NT2/D1 (cell line): ENCODE data around the gene MCRIP2.

Experiments used
- YY1 ChIP-seq: IDR thresholded peaks from 2 replicates; pipeline ENCODE4 v1.6.1; 2011; ENCODE audit not compliant: insufficient read length, insufficient read depth
- ZNF274 ChIP-seq: IDR thresholded peaks from 2 replicates; pipeline ENCODE4 v1.6.1; 2011; ENCODE audit warnings: mild to moderate bottlenecking, low read depth, low read length

DNA sequence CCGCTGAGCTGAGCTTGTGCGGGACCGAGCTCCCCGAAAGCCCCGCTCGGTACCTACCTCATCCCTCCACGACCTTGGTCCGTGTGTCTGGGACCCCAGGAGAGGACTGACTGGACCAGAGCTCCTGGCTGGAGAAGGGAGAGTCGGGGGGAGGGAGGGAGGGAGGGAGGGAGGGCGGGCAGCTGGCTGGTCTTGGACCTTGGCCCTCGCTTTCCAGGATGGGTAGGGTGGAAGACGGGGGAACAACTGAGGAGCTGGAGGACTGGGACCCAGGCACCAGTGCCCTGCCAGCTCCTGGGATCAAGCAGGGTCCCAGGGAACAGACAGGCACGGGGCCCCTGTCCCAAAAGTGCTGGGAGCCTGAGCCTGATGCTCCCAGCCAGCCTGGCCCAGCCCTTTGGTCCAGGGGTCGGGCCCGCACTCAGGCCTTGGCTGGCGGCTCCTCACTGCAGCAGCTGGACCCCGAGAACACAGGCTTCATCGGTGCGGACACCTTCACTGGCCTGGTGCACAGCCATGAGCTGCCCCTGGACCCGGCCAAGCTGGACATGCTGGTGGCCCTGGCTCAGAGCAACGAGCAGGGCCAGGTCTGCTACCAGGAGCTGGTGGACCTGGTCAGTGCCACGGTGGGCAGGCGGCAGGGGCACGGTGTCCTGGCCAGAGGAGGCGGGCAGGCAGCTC is 34.4 kb downstream of the MCRIP2 start:
- TF ChIP-seq YY1 (no peak), ZNF274 (no peak)
